IPS-20b (cell line): Measurements from ENCODE around the gene STT3A.

Experiments
- H3K27ac ChIP-seq: one replicate; pipeline ENCODE4 v1.5.1; 2013; ENCODE audit warnings: low read length
- H3K27me3 ChIP-seq: 2 replicates; pipeline ENCODE4 v1.6.1; 2013; ENCODE audit warnings: mild to moderate bottlenecking, low read length, inconsistent platforms; ENCODE audit not compliant: insufficient read depth
- H3K36me3 ChIP-seq: 2 replicates; pipeline ENCODE4 v1.6.1; 2013; ENCODE audit warnings: low read depth, mild to moderate bottlenecking, inconsistent platforms, low read length, moderate library complexity; ENCODE audit not compliant: insufficient read depth
- H3K4me1 ChIP-seq: 2 replicates; pipeline ENCODE4 v1.6.1; 2013; ENCODE audit warnings: mild to moderate bottlenecking, control low read depth, inconsistent platforms, low read length, moderate library complexity; ENCODE audit not compliant: insufficient read depth
- H3K4me3 ChIP-seq: 2 replicates; pipeline ENCODE4 v1.5.1; 2013; ENCODE audit warnings: mild to moderate bottlenecking, low read length, inconsistent platforms
- H3K9ac ChIP-seq: 2 replicates; pipeline ENCODE4 v1.6.1; 2013; ENCODE audit warnings: low read depth, mild to moderate bottlenecking, inconsistent platforms, low read length, moderate library complexity
- H3K9me3 ChIP-seq: 2 replicates; pipeline ENCODE4 v1.6.1; 2013; ENCODE audit warnings: mild to moderate bottlenecking, low read depth, low read length, inconsistent platforms; ENCODE audit not compliant: insufficient read depth

STT3A gene

GRCh38 chr11:125670172-125670571, 77.5 kb downstream of the STT3A start:
- Histone ChIP-seq H3K4me3 (no peak overlapping the region), H3K9me3 (no peaks in the 10 kb centered on the region; the same call in 1 of the 2 replicates), H3K36me3 (peaks cover 61% of the 10 kb centered on the region), H3K27ac (no peak overlapping the region), H3K27me3 (no peaks in the 10 kb centered on the region), H3K4me1 (no peaks in the 10 kb centered on the region), H3K9ac (no peak overlapping the region)

DNA sequence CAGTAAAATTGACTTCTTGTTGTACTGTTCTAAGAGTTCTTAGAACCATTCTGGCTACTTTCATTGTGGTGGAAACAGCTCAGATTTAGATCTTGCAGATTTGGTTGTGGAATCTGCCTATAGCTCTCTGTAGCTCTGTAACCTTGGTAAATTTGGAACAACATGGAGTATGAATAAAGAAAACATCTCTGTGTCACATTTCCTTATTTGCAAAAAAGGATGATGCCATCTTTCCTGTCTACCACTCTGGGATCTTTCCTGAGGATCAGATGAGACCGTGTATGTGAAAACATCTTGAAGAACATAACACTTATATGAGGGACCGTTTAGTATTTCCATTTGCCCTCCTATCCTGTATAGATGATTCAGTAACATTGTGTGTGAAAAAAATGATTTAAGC, 78.9 kb downstream of the STT3A start:
- Histone ChIP-seq H3K4me3 (no peak overlapping the region), H3K4me1 (no peaks in the 10 kb centered on the region), H3K9ac (no peak overlapping the region), H3K27ac (no peak overlapping the region), H3K9me3 (no peaks in the 10 kb centered on the region; the same call in 1 of the 2 replicates), H3K27me3 (no peaks in the 10 kb centered on the region), H3K36me3 (peaks cover 68% of the 10 kb centered on the region)
